ENCODE results near the gene PRPF6. TPM values are rescaled to one million over a fixed set of nuclear protein-coding genes. Genes with fewer than 3 reads are reported as not detected.
A peak's percentile ranks its signal among the peaks of the same experiment; 100 is the strongest.

The PRPF6 gene
- total and polyA plus RNA-seq, 5 donors from 2014 or later, result 61.8 to 85.3 (median 77.0) TPM

GRCh38 chr20:64071341-64072332, 90.7 kb downstream of the PRPF6 start:
- H3K4me3 Mint-ChIP-seq, result peak overlapping the region in 1 of 4 donors; percentile 15
- H3K9me3 ChIP-seq (ENCODE audit: control insufficient read depth in 2 of 2, low read length in 2 of 2), result no peaks in the 10 kb centered on the region
- H3K36me3 Mint-ChIP-seq, result peaks cover 3% of the 10 kb centered on the region
- no peak overlapping the region for H3K27ac ChIP-seq (ENCODE audit: insufficient read depth, low read length, poor library complexity, severe bottlenecking)
- peaks cover 20% of the 10 kb centered on the region for H3K4me1 ChIP-seq (ENCODE audit: control insufficient read depth, insufficient read depth, low read length, poor library complexity, severe bottlenecking)
- no peaks in the 10 kb centered on the region for H3K27me3 Mint-ChIP-seq
- H3K4me3 ChIP-seq (ENCODE audit: low read depth, low read length), result no peak overlapping the region
- peaks cover 0 to 39% (median 0%) of the 10 kb centered on the region in 4 donors for H3K4me1 Mint-ChIP-seq
- no peaks in the 10 kb centered on the region for H3K9me3 Mint-ChIP-seq
- peak overlapping the region in 1 of 3 donors; percentile 63 for H3K27ac Mint-ChIP-seq
- peaks cover 20% of the 10 kb centered on the region for H3K36me3 ChIP-seq (ENCODE audit: control insufficient read depth, insufficient read depth, low read length)
- DNase-seq (no peak), ATAC-seq (ENCODE audit: low read depth in 2 of 2) (no peak)
- H3K27me3 ChIP-seq (ENCODE audit: control insufficient read depth, insufficient read depth, low read length), result no peaks in the 10 kb centered on the region

- peaks cover 0 to 33% (median under 1%) of the 10 kb centered on the region in 4 donors for H3K4me1 Mint-ChIP-seq
- DNase-seq, result no peak
- ATAC-seq (ENCODE audit: low read depth in 2 of 2), result no peak
- H3K27me3 Mint-ChIP-seq, result no peaks in the 10 kb centered on the region
- H3K9me3 Mint-ChIP-seq, result no peaks in the 10 kb centered on the region
- Histone ChIP-seq H3K27ac (ENCODE audit: insufficient read depth, low read length, poor library complexity, severe bottlenecking) (no peak overlapping the region), H3K4me1 (ENCODE audit: control insufficient read depth, insufficient read depth, low read length, poor library complexity, severe bottlenecking) (peaks cover 23% of the 10 kb centered on the region), H3K36me3 (ENCODE audit: control insufficient read depth, insufficient read depth, low read length) (peaks cover 20% of the 10 kb centered on the region), H3K27me3 (ENCODE audit: control insufficient read depth, insufficient read depth, low read length) (no peaks in the 10 kb centered on the region), H3K9me3 (ENCODE audit: control insufficient read depth in 2 of 2, low read length in 2 of 2) (no peaks in the 10 kb centered on the region), H3K4me3 (ENCODE audit: low read depth, low read length) (no peak overlapping the region)
- H3K27ac Mint-ChIP-seq, result no peak overlapping the region
- H3K4me3 Mint-ChIP-seq, result no peak overlapping the region
- H3K36me3 Mint-ChIP-seq, result peaks cover 3% of the 10 kb centered on the region
These were observed 91.6 kb downstream of the PRPF6 start for GRCh38 chr20:64072498-64073063.

GRCh38 chr20:64073476-64074183, 92.7 kb downstream of the PRPF6 start:
- Mint-ChIP-seq H3K27ac (peak overlapping the region in 1 of 3 donors; percentile 66), H3K27me3 (no peaks in the 10 kb centered on the region), H3K9me3 (no peaks in the 10 kb centered on the region)

GRCh38 chr20:64074184-64074789, 93.4 kb downstream of the PRPF6 start:
- Mint-ChIP-seq H3K4me1 (peaks cover 0 to 31% (median 4%) of the 10 kb centered on the region in 4 donors), H3K27ac (no peak overlapping the region)
- no peak overlapping the region for H3K27ac ChIP-seq (ENCODE audit: insufficient read depth, low read length, poor library complexity, severe bottlenecking)

More at GRCh38 chr20:64073476-64074183, 92.7 kb downstream of the PRPF6 start:
- Histone ChIP-seq H3K4me1 (ENCODE audit: control insufficient read depth, insufficient read depth, low read length, poor library complexity, severe bottlenecking) (peaks cover 34% of the 10 kb centered on the region), H3K36me3 (ENCODE audit: control insufficient read depth, insufficient read depth, low read length) (peaks cover 20% of the 10 kb centered on the region), H3K27ac (ENCODE audit: insufficient read depth, low read length, poor library complexity, severe bottlenecking) (no peak overlapping the region), H3K4me3 (ENCODE audit: low read depth, low read length) (no peak overlapping the region), H3K9me3 (ENCODE audit: control insufficient read depth in 2 of 2, low read length in 2 of 2) (no peaks in the 10 kb centered on the region), H3K27me3 (ENCODE audit: control insufficient read depth, insufficient read depth, low read length) (no peaks in the 10 kb centered on the region)
- Mint-ChIP-seq H3K4me1 (peaks cover 0 to 31% (median 3%) of the 10 kb centered on the region in 4 donors), H3K36me3 (peaks cover 3% of the 10 kb centered on the region), H3K4me3 (no peak overlapping the region)
- DNase-seq (no peak), ATAC-seq (ENCODE audit: low read depth in 2 of 2) (no peak)

GRCh38 chr20:64074963-64075362, 94.0 kb downstream of the PRPF6 start:
- H3K4me1 Mint-ChIP-seq, result peaks cover 0 to 29% (median 4%) of the 10 kb centered on the region in 4 donors
- Histone ChIP-seq H3K9me3 (ENCODE audit: control insufficient read depth in 2 of 2, low read length in 2 of 2) (no peaks in the 10 kb centered on the region), H3K27ac (ENCODE audit: insufficient read depth, low read length, poor library complexity, severe bottlenecking) (no peak overlapping the region), H3K36me3 (ENCODE audit: control insufficient read depth, insufficient read depth, low read length) (peaks cover 20% of the 10 kb centered on the region), H3K4me1 (ENCODE audit: control insufficient read depth, insufficient read depth, low read length, poor library complexity, severe bottlenecking) (peaks cover 34% of the 10 kb centered on the region), H3K27me3 (ENCODE audit: control insufficient read depth, insufficient read depth, low read length) (no peaks in the 10 kb centered on the region), H3K4me3 (ENCODE audit: low read depth, low read length) (no peak overlapping the region)
- peaks cover 3% of the 10 kb centered on the region for H3K36me3 Mint-ChIP-seq
- DNase-seq, result no peak
- no peaks in the 10 kb centered on the region for H3K9me3 Mint-ChIP-seq
- no peak overlapping the region for H3K27ac Mint-ChIP-seq
- ATAC-seq (ENCODE audit: low read depth in 2 of 2), result no peak
- H3K27me3 Mint-ChIP-seq, result no peaks in the 10 kb centered on the region
- H3K4me3 Mint-ChIP-seq, result peak overlapping the region in 2 of 4 donors; percentile 24 to 29

More at GRCh38 chr20:64074184-64074789, 93.4 kb downstream of the PRPF6 start:
- no peak for DNase-seq
- H3K9me3 Mint-ChIP-seq, result no peaks in the 10 kb centered on the region
- H3K36me3 Mint-ChIP-seq, result peaks cover 3% of the 10 kb centered on the region
- no peaks in the 10 kb centered on the region for H3K9me3 ChIP-seq (ENCODE audit: control insufficient read depth in 2 of 2, low read length in 2 of 2)
- no peaks in the 10 kb centered on the region for H3K27me3 Mint-ChIP-seq
- no peak overlapping the region for H3K4me3 Mint-ChIP-seq
- H3K27me3 ChIP-seq (ENCODE audit: control insufficient read depth, insufficient read depth, low read length), result no peaks in the 10 kb centered on the region
- no peak for ATAC-seq (ENCODE audit: low read depth in 2 of 2)
- no peak overlapping the region for H3K4me3 ChIP-seq (ENCODE audit: low read depth, low read length)
- H3K36me3 ChIP-seq (ENCODE audit: control insufficient read depth, insufficient read depth, low read length), result peaks cover 20% of the 10 kb centered on the region
- H3K4me1 ChIP-seq (ENCODE audit: control insufficient read depth, insufficient read depth, low read length, poor library complexity, severe bottlenecking), result peaks cover 38% of the 10 kb centered on the region

GRCh38 chr20:64075556-64075955, 94.6 kb downstream of the PRPF6 start:
- Histone ChIP-seq H3K4me3 (ENCODE audit: low read depth, low read length) (no peak overlapping the region), H3K27me3 (ENCODE audit: control insufficient read depth, insufficient read depth, low read length) (no peaks in the 10 kb centered on the region), H3K4me1 (ENCODE audit: control insufficient read depth, insufficient read depth, low read length, poor library complexity, severe bottlenecking) (peaks cover 38% of the 10 kb centered on the region), H3K27ac (ENCODE audit: insufficient read depth, low read length, poor library complexity, severe bottlenecking) (no peak overlapping the region), H3K9me3 (ENCODE audit: control insufficient read depth in 2 of 2, low read length in 2 of 2) (no peaks in the 10 kb centered on the region), H3K36me3 (ENCODE audit: control insufficient read depth, insufficient read depth, low read length) (peaks cover 20% of the 10 kb centered on the region)
- Mint-ChIP-seq H3K36me3 (peaks cover 3% of the 10 kb centered on the region), H3K9me3 (no peaks in the 10 kb centered on the region), H3K4me3 (peak overlapping the region in 1 of 4 donors; percentile 13), H3K27me3 (no peaks in the 10 kb centered on the region), H3K4me1 (peaks cover 0 to 33% (median 4%) of the 10 kb centered on the region in 4 donors), H3K27ac (no peak overlapping the region)
- DNase-seq (no peak), ATAC-seq (ENCODE audit: low read depth in 2 of 2) (no peak)

Data from CD4-positive, CD25-positive, alpha-beta regulatory T cell (primary cell).